CD4-positive, alpha-beta T cell treated with Interleukin-6 for 4 hours (primary cell): ENCODE measurements around the gene PDE8B.

Source experiments
- DNase-seq: peaks from one replicate; pipeline ENCODE4 v3.0.0-alpha.2; 2020; ENCODE audit warnings: mixed read lengths

PDE8B gene

DNA sequence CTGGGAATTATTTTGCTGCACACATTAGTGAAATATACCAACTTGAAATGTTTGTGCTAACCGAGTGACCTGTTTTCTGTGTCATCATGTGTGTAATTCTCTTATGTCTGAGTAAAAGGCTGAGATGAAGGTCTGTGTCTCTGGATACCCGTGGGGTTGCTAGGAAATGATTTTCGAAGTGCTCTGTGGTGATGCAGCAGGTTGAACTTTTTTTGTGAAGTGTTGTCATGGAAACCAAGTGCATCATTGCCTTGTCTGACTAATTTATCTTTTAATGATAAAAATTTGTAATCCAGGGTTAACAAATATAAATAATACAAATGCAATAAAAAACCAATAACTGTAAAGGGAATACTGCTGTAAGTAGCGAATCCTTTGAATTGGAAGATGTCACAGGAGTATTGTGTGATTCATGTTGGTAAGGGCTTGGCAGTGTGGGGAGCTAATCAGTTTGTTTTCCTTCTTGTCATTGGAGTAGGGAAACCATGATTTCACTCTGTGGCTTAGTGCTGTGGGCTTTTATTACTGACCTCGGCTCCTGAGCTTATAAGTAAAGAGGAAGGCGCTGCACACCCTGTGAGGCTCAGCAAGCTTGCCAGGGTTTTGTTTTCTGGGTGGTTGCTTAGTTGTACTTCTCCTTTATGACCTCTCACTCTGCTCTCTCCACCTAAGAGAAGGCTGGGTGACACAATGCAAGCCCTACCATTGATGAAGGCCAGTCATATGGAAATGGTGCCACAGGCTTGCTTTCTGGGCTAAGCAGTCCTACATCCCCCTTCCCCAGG, 22.3 kb downstream of the PDE8B start:
- no peak for DNase-seq

- DNase-seq, result no peak
Observed at GRCh38 chr5:77235846-77236721, 25.6 kb downstream of the PDE8B start.

DNA sequence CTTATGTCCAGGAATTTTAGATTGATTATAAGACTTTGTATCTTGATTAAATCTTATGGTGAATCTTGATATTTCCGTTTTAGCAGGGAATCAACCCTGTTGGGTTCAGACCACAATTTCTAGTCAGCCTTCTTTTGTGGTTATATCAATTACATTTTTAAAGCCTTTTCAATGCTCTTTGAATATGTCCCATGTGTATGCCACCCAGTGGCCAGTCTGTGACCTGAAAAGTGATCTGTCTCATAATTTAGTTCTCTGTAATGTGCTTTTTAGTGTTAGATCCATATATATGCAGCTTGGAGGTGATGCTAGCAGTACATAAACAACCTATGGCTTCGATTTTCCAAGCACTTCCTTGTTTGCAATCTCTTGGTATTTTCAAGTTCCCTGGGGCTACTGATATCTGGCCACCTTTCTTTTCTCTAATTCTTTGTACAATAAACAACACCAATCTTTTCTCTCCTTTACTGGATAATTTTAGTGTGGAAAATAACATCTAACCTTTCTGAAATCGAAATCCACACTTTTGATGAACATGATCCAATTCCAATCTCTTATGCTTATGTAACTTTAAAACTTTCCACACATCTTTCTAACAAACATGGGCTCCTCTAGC, 28.8 kb downstream of the PDE8B start:
- peak; percentile 19 for DNase-seq

GRCh38 chr5:77241444-77241843, 31.0 kb downstream of the PDE8B start:
- DNase-seq, result no peak

DNA sequence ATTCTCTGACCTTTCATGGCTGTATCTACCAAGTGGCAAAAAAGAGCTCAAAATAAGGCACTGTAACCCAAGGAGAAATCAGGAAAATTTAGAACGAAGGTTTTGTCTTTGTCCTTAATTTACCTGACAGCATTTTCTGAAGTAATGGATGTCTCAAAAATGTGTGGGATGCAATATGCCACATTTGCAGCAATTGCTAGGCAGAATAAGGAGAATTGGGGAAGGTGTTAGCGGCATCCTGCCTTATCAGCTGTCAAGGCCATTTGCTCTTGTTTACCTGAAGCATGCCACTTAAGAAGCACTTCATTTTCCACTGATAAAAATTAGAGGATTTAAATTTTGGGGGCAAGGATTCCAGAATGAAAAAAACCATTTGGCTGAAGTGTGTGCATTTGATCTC, 39.0 kb downstream of the PDE8B start:
- DNase-seq, result no peak

- no peak for DNase-seq
Observed at GRCh38 chr5:77250021-77250420, 39.5 kb downstream of the PDE8B start.

GRCh38 chr5:77251921-77252320, 41.4 kb downstream of the PDE8B start:
- DNase-seq, result no peak

DNA sequence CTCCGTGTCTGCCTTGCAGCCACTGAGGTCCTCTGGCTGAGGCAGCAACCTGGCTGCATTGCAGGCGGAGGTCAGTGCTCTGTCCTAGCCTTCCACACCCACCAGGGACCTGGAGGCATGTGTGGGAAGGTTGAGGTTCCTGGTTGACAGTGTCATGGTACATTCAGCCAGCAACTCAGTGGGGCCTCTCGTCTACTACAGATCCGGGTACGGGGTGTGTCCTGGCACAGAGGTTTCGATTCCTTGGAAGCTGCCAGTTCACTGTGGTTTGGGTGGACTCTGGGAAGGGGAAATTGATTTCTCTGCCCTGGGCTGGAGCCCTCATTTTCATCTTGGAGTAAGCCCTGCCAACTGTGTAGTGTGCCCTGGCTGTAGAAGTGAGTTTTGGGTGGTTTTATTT, 45.1 kb downstream of the PDE8B start:
- DNase-seq, result no peak

DNA sequence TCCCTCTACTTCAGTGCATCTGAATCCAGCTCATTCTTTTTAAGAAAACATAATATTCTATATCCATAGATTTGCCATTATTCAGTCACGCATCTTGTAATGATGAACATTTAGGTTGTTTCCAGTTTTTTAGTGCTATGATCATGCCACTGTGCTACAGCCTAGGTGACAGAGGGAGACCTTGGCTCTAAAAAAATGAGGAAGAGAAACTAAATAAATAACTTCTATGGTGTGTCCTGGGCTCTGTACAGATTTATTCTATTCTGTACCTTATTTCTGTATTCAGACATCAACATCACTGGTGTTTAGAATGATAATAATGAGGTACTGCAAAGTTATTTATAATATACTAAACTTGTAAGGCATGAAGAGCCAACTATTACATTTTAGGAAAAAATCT, 45.9 kb downstream of the PDE8B start:
- no peak for DNase-seq

DNA sequence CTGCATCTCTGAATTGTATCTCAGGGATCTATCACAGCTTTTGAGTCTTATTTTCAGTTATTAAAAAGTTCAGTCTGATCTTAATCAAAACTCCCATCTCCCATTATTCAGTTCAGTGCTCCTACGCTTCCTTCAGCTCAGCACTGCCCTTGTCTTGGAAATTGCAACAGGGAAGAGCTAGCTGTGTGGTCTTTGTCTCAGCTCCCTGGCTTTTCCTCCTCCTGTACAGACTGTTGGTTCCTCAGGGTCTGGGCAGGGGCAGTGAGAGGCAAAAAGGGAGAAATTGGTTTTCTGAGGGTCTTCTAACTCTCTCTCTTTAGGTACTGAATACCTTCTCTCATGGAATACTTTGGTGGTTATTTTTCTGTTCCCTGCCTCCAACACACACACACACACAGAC, 48.2 kb downstream of the PDE8B start:
- DNase-seq, result no peak

DNA sequence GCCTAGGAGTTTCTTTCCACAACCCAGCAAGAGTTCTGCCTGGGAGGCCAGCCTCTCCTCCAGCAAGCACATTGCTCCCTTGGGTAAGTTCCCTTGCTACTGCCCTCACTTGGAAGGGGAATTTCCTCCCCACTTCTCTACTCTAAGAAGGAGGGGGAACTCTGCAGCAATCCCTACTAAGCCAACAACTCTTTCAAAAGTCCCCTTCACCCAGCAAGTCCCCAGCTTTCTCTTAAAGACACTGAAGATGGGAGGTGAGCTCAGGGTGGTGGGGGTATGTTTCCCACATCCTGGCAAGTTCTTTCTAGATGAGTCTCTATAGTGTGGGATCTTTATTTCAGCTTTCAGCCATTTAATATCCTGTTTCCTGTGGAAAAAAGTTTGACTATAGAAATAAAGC, 49.0 kb downstream of the PDE8B start:
- DNase-seq, result no peak

DNA sequence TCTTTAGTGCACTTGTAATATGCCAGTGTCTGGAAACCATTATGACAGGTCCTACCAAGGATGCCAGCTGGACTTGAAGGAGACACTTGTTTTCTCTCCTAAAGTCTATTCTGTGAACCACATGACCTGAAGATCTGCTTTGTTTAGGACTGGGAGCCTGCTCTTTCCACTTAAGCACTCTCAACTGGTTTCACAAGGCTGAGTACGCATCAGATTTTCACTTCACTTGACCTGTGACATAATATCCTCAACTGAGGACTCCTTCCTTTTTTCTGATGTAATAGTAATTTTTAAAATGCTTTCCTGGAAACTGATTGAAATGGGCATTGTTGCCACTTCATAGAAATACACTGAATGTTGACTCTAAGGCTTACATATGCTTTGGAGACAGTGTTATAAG, 52.2 kb downstream of the PDE8B start:
- DNase-seq, result no peak

- DNase-seq, result no peak
Observed at GRCh38 chr5:77266291-77266690, 55.8 kb downstream of the PDE8B start.

DNA sequence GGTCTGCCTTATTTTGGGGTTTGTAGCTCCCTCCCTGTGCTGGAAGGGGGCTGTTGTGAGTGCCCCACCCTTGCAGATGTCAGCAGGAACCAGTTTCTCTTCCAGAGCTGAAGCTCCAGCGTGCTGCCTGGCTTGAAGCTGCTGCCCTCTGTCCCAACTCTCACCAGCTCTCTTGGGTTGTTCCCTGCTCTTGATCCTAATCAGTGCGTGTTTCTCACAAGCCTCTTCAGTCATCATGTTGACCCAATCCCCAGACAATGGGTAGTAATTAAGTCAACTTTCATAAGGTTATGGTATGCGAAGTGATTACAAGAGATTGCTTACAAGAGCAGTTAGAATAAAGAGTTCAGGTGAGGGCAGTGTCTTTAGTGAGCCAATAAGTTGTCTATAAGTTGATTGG, 57.0 kb downstream of the PDE8B start:
- no peak for DNase-seq

DNA sequence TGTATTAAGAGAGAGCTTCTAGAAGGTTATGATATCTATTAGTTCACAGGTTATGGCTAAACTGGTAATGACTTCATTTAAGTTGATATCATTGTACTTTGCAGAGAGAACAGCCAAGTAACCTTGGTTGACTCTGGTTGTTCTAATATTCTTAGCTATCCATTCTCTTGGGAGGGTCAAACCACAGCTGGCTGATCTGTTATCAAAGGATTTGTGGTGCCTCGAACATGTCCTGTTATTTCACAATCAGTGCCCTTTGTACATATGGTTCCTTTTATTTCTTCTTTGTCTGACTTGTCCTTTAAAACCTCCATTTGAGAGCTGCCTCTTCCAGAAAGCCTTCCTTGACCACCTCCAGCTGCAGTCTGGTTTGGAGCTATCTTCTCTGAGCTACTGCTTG, 61.7 kb downstream of the PDE8B start:
- DNase-seq, result no peak

DNA sequence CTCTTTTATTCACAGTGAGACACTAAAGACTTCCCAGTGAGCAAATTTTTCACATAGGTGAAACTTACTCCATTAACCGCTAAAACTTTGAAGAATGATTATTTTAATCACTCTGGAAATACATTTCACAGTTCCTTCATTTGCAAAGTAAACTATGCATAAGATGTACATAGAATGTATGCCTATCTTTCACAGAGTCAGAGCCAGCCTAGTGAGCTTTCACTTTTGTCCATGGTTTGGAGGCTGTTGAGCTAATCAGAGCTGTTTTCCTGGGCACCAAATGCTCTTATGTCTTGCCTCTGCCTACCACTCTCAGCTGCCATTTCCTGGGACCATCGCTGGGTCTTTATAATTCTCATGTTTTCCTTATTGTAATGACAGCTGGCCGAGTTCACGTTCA, 67.3 kb downstream of the PDE8B start:
- no peak for DNase-seq

- DNase-seq, result no peak
Observed at GRCh38 chr5:77280036-77280435, 69.6 kb downstream of the PDE8B start.

- no peak for DNase-seq
Observed at GRCh38 chr5:77281969-77282336, 71.5 kb downstream of the PDE8B start.

- no peak for DNase-seq
Observed at GRCh38 chr5:77282337-77283027, 72.0 kb downstream of the PDE8B start.

GRCh38 chr5:77285251-77285841, 74.9 kb downstream of the PDE8B start:
- no peak for DNase-seq

GRCh38 chr5:77292026-77292757, 81.7 kb downstream of the PDE8B start:
- no peak for DNase-seq

- no peak for DNase-seq
Observed at GRCh38 chr5:77294185-77294584, 83.7 kb downstream of the PDE8B start.
